SU-DHL-6 (cell line): ENCODE measurements around the gene RBMXL2.

Experiments
- H2AFZ ChIP-seq: fragments of 200-600 bp; sonication (generic); 2 replicates; pipeline ENCODE4 v1.6.1; 2014; ENCODE audit warnings: low read depth, mild to moderate bottlenecking, moderate library complexity, mixed read lengths, antibody characterized with exemption, low read length; ENCODE audit not compliant: severe bottlenecking
- H3F3A ChIP-seq: fragments of 200-600 bp; shearing (Covaris generic); 2 replicates; pipeline ENCODE4 v1.6.0; 2016; ENCODE audit warnings: antibody characterized with exemption, mild to moderate bottlenecking; ENCODE audit not compliant: insufficient read depth
- H3K27ac ChIP-seq: fragments of 200-600 bp; sonication (generic); 2 replicates; pipeline ENCODE4 v1.5.1; 2016; ENCODE audit warnings: low read depth, mild to moderate bottlenecking, low read length, moderate library complexity, mixed read lengths
- H3K27me3 ChIP-seq: fragments of 200-600 bp; sonication (generic), shearing (Covaris generic); 2 replicates; pipeline ENCODE4 v1.6.0; 2014; ENCODE audit warnings: mild to moderate bottlenecking, low read length
- H3K36me3 ChIP-seq: fragments of 200-600 bp; sonication (generic); 2 replicates; pipeline ENCODE4 v1.6.1; 2014; ENCODE audit warnings: mild to moderate bottlenecking, low read length, mixed read lengths
- H3K4me2 ChIP-seq: fragments of 300-600, 200-600 bp; shearing (Covaris generic), sonication (generic); 2 replicates; pipeline ENCODE4 v1.6.0; 2014; ENCODE audit warnings: low read length, low read depth, mild to moderate bottlenecking; ENCODE audit not compliant: poor library complexity, severe bottlenecking
- H3K4me3 ChIP-seq: fragments of 200-600 bp; sonication (generic); 2 replicates; pipeline ENCODE4 v1.5.1; 2014; ENCODE audit warnings: antibody characterized with exemption, low read length, mild to moderate bottlenecking, mixed read lengths; ENCODE audit not compliant: insufficient read depth, poor library complexity, severe bottlenecking
- H3K79me2 ChIP-seq: fragments of 200-600 bp; sonication (generic); 2 replicates; pipeline ENCODE4 v1.6.1; 2014; ENCODE audit warnings: mild to moderate bottlenecking, low read length, moderate library complexity; ENCODE audit not compliant: insufficient read depth
- H3K9ac ChIP-seq: fragments of 200-600 bp; sonication (generic); 2 replicates; pipeline ENCODE4 v1.7.0; 2014; ENCODE audit warnings: mild to moderate bottlenecking, low read length
- H3K9me2 ChIP-seq: fragments of 200-600 bp; sonication (generic); replicated peaks from 2 replicates; pipeline ENCODE4 v1.6.1; 2014; ENCODE audit warnings: low read length; ENCODE audit not compliant: insufficient read depth
- H3K9me3 ChIP-seq: fragments of 200-600 bp; sonication (generic); 2 replicates; pipeline ENCODE4 v1.6.1; 2014; ENCODE audit warnings: low read length, mixed read lengths; ENCODE audit not compliant: insufficient read depth
- H4K20me1 ChIP-seq: fragments of 200-600 bp; sonication (generic); 2 replicates; pipeline ENCODE4 v1.6.1; 2014; ENCODE audit warnings: low read depth, mild to moderate bottlenecking, antibody characterized with exemption, low read length, moderate library complexity, mixed read lengths
- CTCF ChIP-seq: fragments of 200-600 bp; sonication (generic); IDR thresholded peaks from one replicate; pipeline ENCODE4 v1.5.1; 2017; ENCODE audit warnings: antibody characterized with exemption, mild to moderate bottlenecking, low read length, moderate library complexity; ENCODE audit not compliant: insufficient read depth, poor library complexity, severe bottlenecking
- EZH2phosphoT487 ChIP-seq: fragments of 200-600 bp; sonication (generic), shearing (Covaris generic); conservative IDR thresholded peaks from 2 replicates; pipeline ENCODE4 v1.6.1; 2018; ENCODE audit warnings: mild to moderate bottlenecking, antibody characterized with exemption, low read length, moderate library complexity, mixed read lengths

RBMXL2 gene

GRCh38 chr11:7062534-7062933 lies 26.3 kb upstream of the RBMXL2 start:
- no peaks in the 10 kb centered on the region for H3K27me3 ChIP-seq
- H3K27ac ChIP-seq = no peak overlapping the region
- H3K4me2 ChIP-seq = no peak overlapping the region
- no peak overlapping the region for H2AFZ ChIP-seq
- no peaks in the 10 kb centered on the region for H4K20me1 ChIP-seq
- no peak overlapping the region for H3K9ac ChIP-seq
- TF ChIP-seq CTCF = no peak
- TF ChIP-seq EZH2phosphoT487 = no peak
- no peaks in the 10 kb centered on the region for H3K79me2 ChIP-seq
- H3K9me2 ChIP-seq = no peaks in the 10 kb centered on the region
- no peak overlapping the region for H3K4me3 ChIP-seq
- H3K36me3 ChIP-seq = no peaks in the 10 kb centered on the region
- H3K9me3 ChIP-seq = no peaks in the 10 kb centered on the region
- H3F3A ChIP-seq = no peaks in the 10 kb centered on the region

GRCh38 chr11:7072401-7073028 lies 16.3 kb upstream of the RBMXL2 start:
- Histone ChIP-seq H3F3A (no peaks in the 10 kb centered on the region), H3K27ac (no peak overlapping the region), H3K4me2 (no peak overlapping the region), H2AFZ (no peak overlapping the region), H4K20me1 (no peaks in the 10 kb centered on the region), H3K79me2 (no peaks in the 10 kb centered on the region), H3K9me3 (no peaks in the 10 kb centered on the region), H3K36me3 (no peaks in the 10 kb centered on the region), H3K4me3 (no peak overlapping the region), H3K9me2 (no peaks in the 10 kb centered on the region), H3K9ac (no peak overlapping the region), H3K27me3 (no peaks in the 10 kb centered on the region)
- TF ChIP-seq EZH2phosphoT487 (no peak), CTCF (no peak)

GRCh38 chr11:7077101-7077500 lies 11.7 kb upstream of the RBMXL2 start:
- H3K79me2 ChIP-seq = no peaks in the 10 kb centered on the region
- no peaks in the 10 kb centered on the region for H3K36me3 ChIP-seq
- H3K9ac ChIP-seq = no peak overlapping the region
- no peak overlapping the region for H2AFZ ChIP-seq
- no peaks in the 10 kb centered on the region for H3K9me3 ChIP-seq
- no peak overlapping the region for H3K4me3 ChIP-seq
- H4K20me1 ChIP-seq = no peaks in the 10 kb centered on the region
- no peak overlapping the region for H3K4me2 ChIP-seq
- no peak overlapping the region for H3K27ac ChIP-seq
- no peaks in the 10 kb centered on the region for H3K9me2 ChIP-seq
- no peaks in the 10 kb centered on the region for H3F3A ChIP-seq
- no peaks in the 10 kb centered on the region for H3K27me3 ChIP-seq
- TF ChIP-seq EZH2phosphoT487 (no peak), CTCF (no peak)
